ENCODE measurements around the gene HAX1. TPM values are rescaled to one million over a fixed set of nuclear protein-coding genes. Genes with fewer than 3 reads are reported as not detected.
"Not testable (repeated sequence)": the region's sequence is repeated elsewhere in the genome, so short reads cannot be mapped to it uniquely, and the experiment has no call there.

Gene HAX1
- total RNA-seq, 2 experiments from 2014 or later = 141 to 142 TPM

- Mint-ChIP-seq H3K36me3 (ENCODE audit: low read depth) (peaks cover 10% of the 10 kb centered on the region), H3K4me3 (no peak within 1 kb of the TSS), H3K27ac (no peak within 1 kb of the TSS), H3K27me3 (peaks cover 32% of the 10 kb centered on the region), H3K4me1 (peaks cover 9% of the 10 kb centered on the region), H3K9me3 (peaks cover 14% of the 10 kb centered on the region)
- ChIA-PET POLR2A (no interaction called here), CTCF (interaction anchor here (1.3 kb wide), 1 partner anchor 14 kb away, joined by 8 read pairs; no protein-coding TSS in a partner anchor)
- no peak for DNase-seq
These were observed 48.6 kb downstream of the HAX1 start, which contains the start of gene AQP10 for GRCh38 chr1:154320882-154321608. TSS of gene AQP10 (plus strand) at chr1:154321093. CDS start at chr1:154321156, 63 bp downstream.

GRCh38 chr1:154321609-154321934 lies 49.1 kb downstream of the HAX1 start:
- Mint-ChIP-seq H3K27me3 (peaks cover 31% of the 10 kb centered on the region), H3K9me3 (peaks cover 12% of the 10 kb centered on the region), H3K4me1 (peaks cover 13% of the 10 kb centered on the region)
- CTCF ChIA-PET; POLR2A ChIA-PET; H3K36me3 Mint-ChIP-seq (ENCODE audit: low read depth); H3K27ac Mint-ChIP-seq; DNase-seq; H3K4me3 Mint-ChIP-seq: not testable (repeated sequence)

GRCh38 chr1:154323493-154323892 lies 51.1 kb downstream of the HAX1 start:
- DNase-seq = no peak
- Mint-ChIP-seq H3K36me3 (ENCODE audit: low read depth) (peaks cover 3% of the 10 kb centered on the region), H3K27ac (no peak overlapping the region), H3K4me3 (no peak overlapping the region), H3K9me3 (no peaks in the 10 kb centered on the region), H3K4me1 (peaks cover 30% of the 10 kb centered on the region), H3K27me3 (peaks cover 20% of the 10 kb centered on the region)
- ChIA-PET POLR2A (interaction anchor here (1.2 kb wide), 1 partner anchor 11 kb away, joined by 3 read pairs; no protein-coding TSS in a partner anchor), CTCF (interaction anchor here (0.9 to 7.1 kb wide), 8 partner anchors 8 to 356 kb away, joined by 3 to 197 read pairs (median 4); no protein-coding TSS in a partner anchor)

GRCh38 chr1:154324241-154324640 lies 51.8 kb downstream of the HAX1 start:
- CTCF ChIA-PET = interaction anchor here (0.8 to 7.1 kb wide), 13 partner anchors 9 to 357 kb away, joined by 3 to 197 read pairs (median 4); no protein-coding TSS in a partner anchor
- peak overlapping the region; percentile 88 for H3K27ac Mint-ChIP-seq
- no peaks in the 10 kb centered on the region for H3K9me3 Mint-ChIP-seq
- peak overlapping the region; percentile 86 for H3K4me3 Mint-ChIP-seq
- H3K27me3 Mint-ChIP-seq = peaks cover 20% of the 10 kb centered on the region
- peaks cover 35% of the 10 kb centered on the region for H3K4me1 Mint-ChIP-seq
- peaks cover 5% of the 10 kb centered on the region for H3K36me3 Mint-ChIP-seq (ENCODE audit: low read depth)
- no peak for DNase-seq
- POLR2A ChIA-PET = interaction anchor here (1.0 to 4.2 kb wide), 4 partner anchors 9 to 27 kb away, joined by 3 to 71 read pairs (median 4); no protein-coding TSS in a partner anchor

GRCh38 chr1:154324669-154325582 lies 52.5 kb downstream of the HAX1 start, which contains the start of gene ATP8B2:
TSS of gene ATP8B2 (plus strand) at chr1:154325525. CDS start at chr1:154328142, 2,617 bp downstream.
- peaks cover 42% of the 10 kb centered on the region for H3K4me1 Mint-ChIP-seq
- CTCF ChIA-PET = interaction anchor here (0.6 to 7.1 kb wide), 15 partner anchors 9 to 358 kb away, joined by 3 to 197 read pairs (median 4); no protein-coding TSS in a partner anchor

More at GRCh38 chr1:154324669-154325582, 52.5 kb downstream of the HAX1 start, which contains the start of gene ATP8B2:
- Mint-ChIP-seq H3K9me3 (no peaks in the 10 kb centered on the region), H3K27ac (peak within 1 kb of the TSS; percentile 89), H3K4me3 (peak within 1 kb of the TSS; percentile 86), H3K27me3 (peaks cover 17% of the 10 kb centered on the region), H3K36me3 (ENCODE audit: low read depth) (peaks cover 11% of the 10 kb centered on the region)
- DNase-seq = peak; percentile 85
- POLR2A ChIA-PET = interaction anchor here (0.7 to 5.2 kb wide), 10 partner anchors 8 to 335 kb away, joined by 3 to 71 read pairs (median 4); partner anchors contain the start of genes HAX1 and RPS27

Other genes with a start within 250 kb of the HAX1 start
- gene NUP210L, start 117.6 kb upstream of the HAX1 start, total RNA-seq = under 1 TPM; 0.05 to 0.08 TPM
- 100 to 1,000 TPM; 792 to 805 TPM for gene TPM3, start 80.5 kb upstream of the HAX1 start, total RNA-seq
- gene CFAP141, start 66.3 kb upstream of the HAX1 start, total RNA-seq = not detected
- 100 to 1,000 TPM; 155 to 157 TPM for gene UBAP2L, start 51.7 kb upstream of the HAX1 start, total RNA-seq
- not detected for gene AQP10, start 48.5 kb downstream of the HAX1 start, total RNA-seq
- gene ATP8B2, start 52.9 kb downstream of the HAX1 start, total RNA-seq = 100 to 1,000 TPM; 142 to 149 TPM
- gene IL6R, start 132.7 kb downstream of the HAX1 start, total RNA-seq = 10 to 100 TPM; 15.7 to 16.0 TPM
- gene TDRD10, start 229.6 kb downstream of the HAX1 start, total RNA-seq = not detected
- gene SHE, start 229.8 kb downstream of the HAX1 start, total RNA-seq = not detected

Measured in activated CD4-positive, alpha-beta memory T cell treated with anti-CD3 and anti-CD28 coated beads, Interleukin-2, amount 10 ng/mL, durations not matched to agents 7 days and 5 days (primary cell).